DND-41 (cell line): ENCODE results near the gene TRIP4.

Source experiments
- EZH2 ChIP-seq: IDR thresholded peaks from 3 replicates; pipeline ENCODE4 v1.6.1; 2012; ENCODE audit warnings: borderline replicate concordance, low read depth, mild to moderate bottlenecking, moderate library complexity, low read length, inconsistent platforms; ENCODE audit not compliant: severe bottlenecking
- TF ChIP-seq, protein P1 (sequence below): IDR thresholded peaks from 2 replicates; pipeline ENCODE4 v1.5.1; 2012; ENCODE audit warnings: borderline replicate concordance, low read length, moderate library complexity, mild to moderate bottlenecking; ENCODE audit not compliant: poor library complexity, severe bottlenecking; ENCODE audit errors: extremely low read depth

DNA sequence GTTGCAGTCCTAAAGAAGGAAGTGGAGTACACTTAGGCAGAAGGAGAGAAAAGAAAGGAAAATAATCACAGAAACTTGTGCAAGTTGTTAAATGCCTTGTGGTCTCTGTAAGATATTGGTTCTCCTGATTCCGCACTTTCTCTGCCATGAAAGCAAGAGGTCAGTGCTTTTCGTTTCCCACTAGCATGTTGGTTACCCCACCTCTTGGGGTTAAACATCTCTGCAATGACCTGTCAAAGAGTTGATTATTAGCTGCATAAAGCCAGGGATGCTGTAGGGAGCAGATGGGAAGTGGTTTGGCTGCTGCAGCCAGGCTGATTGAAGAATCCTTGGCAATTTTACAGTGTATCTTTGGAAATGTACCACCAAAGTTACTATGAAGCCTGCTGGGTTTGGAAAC is 106.0 kb downstream of the TRIP4 start:
- TF ChIP-seq, protein P1, sequence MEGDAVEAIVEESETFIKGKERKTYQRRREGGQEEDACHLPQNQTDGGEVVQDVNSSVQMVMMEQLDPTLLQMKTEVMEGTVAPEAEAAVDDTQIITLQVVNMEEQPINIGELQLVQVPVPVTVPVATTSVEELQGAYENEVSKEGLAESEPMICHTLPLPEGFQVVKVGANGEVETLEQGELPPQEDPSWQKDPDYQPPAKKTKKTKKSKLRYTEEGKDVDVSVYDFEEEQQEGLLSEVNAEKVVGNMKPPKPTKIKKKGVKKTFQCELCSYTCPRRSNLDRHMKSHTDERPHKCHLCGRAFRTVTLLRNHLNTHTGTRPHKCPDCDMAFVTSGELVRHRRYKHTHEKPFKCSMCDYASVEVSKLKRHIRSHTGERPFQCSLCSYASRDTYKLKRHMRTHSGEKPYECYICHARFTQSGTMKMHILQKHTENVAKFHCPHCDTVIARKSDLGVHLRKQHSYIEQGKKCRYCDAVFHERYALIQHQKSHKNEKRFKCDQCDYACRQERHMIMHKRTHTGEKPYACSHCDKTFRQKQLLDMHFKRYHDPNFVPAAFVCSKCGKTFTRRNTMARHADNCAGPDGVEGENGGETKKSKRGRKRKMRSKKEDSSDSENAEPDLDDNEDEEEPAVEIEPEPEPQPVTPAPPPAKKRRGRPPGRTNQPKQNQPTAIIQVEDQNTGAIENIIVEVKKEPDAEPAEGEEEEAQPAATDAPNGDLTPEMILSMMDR, result no peak
- no peak for TF ChIP-seq EZH2
